HEK293T (cell line): ENCODE data around the gene PLA2G4D.

Experiments used
- ARNT ChIP-seq: fragments of 450-650 bp; IDR thresholded peaks from 2 replicates; pipeline ENCODE4 v1.6.1; 2017; ENCODE audit warnings: mild to moderate bottlenecking
- BHLHE40 ChIP-seq: fragments of 450-650 bp; IDR thresholded peaks from 2 replicates; pipeline ENCODE4 v1.6.1; 2016; ENCODE audit warnings: mild to moderate bottlenecking, moderate library complexity, borderline replicate concordance
- ELF4 ChIP-seq: fragments of 450-650 bp; IDR thresholded peaks from 2 replicates; pipeline ENCODE4 v1.6.1; 2017; ENCODE audit warnings: antibody characterized with exemption
- FOXK2 ChIP-seq: fragments of 450-650 bp; IDR thresholded peaks from 2 replicates; pipeline ENCODE4 v1.6.1; 2016; ENCODE audit warnings: mild to moderate bottlenecking
- FOXM1 ChIP-seq: fragments of 450-650 bp; IDR thresholded peaks from 2 replicates; pipeline ENCODE4 v1.6.1; 2017; ENCODE audit warnings: mild to moderate bottlenecking, borderline replicate concordance
- HDGF ChIP-seq: fragments of 450-650 bp; IDR thresholded peaks from 2 replicates; pipeline ENCODE4 v1.6.1; 2017; ENCODE audit warnings: antibody characterized with exemption, borderline replicate concordance
- L3MBTL2 ChIP-seq: fragments of 450-650 bp; conservative IDR thresholded peaks from 2 replicates; pipeline ENCODE4 v1.6.1; 2016; ENCODE audit warnings: mild to moderate bottlenecking
- SUZ12 ChIP-seq: fragments of 450-650 bp; IDR thresholded peaks from 2 replicates; pipeline ENCODE4 v1.6.1; 2016; ENCODE audit warnings: mild to moderate bottlenecking
- TARDBP ChIP-seq: fragments of 450-650 bp; IDR thresholded peaks from 2 replicates; pipeline ENCODE4 v1.6.1; 2016

- TF ChIP-seq FOXM1: no peak
- TF ChIP-seq SUZ12: no peak
- TF ChIP-seq ELF4: no peak
- TF ChIP-seq BHLHE40: no peak
- TF ChIP-seq ARNT: no peak
- no peak for TF ChIP-seq HDGF
- TF ChIP-seq TARDBP: no peak
- no peak for TF ChIP-seq FOXK2
- no peak for TF ChIP-seq L3MBTL2
Measured at GRCh38 chr15:42071717-42072116, 22.6 kb downstream of the PLA2G4D start.
